Activated CD4-positive, alpha-beta memory T cell treated with anti-CD3 and anti-CD28 coated beads for 36 hours (primary cell): ENCODE measurements around the gene HTR4. TPM values are rescaled to one million over a fixed set of nuclear protein-coding genes. Genes with fewer than 3 reads are reported as not detected.

Experiments used
- CTCF ChIA-PET: fragments of 350-600 bp; sonication (Branson Sonifier 250); formaldehyde crosslinking; loops from one replicate; lab custom pipeline; 2021; ENCODE audit warnings: antibody characterized with exemption, inconsistent platforms; lab: Charles Lee
- POLR2A ChIA-PET: fragments of 350-600 bp; sonication (Branson Sonifier 250); formaldehyde crosslinking; loops from one replicate; lab custom pipeline; 2021; ENCODE audit warnings: antibody characterized with exemption; lab: Charles Lee
- DNase-seq: peaks from one replicate; pipeline ENCODE4 v3.0.0-alpha.2; 2020
- H3K27ac Mint-ChIP-seq: one replicate; pipeline ENCODE4 v1.8.0; 2021; ENCODE audit warnings: mixed read lengths
- H3K27me3 Mint-ChIP-seq: one replicate; pipeline ENCODE4 v1.8.0; 2021; ENCODE audit warnings: mixed read lengths
- H3K36me3 Mint-ChIP-seq: one replicate; pipeline ENCODE4 v1.8.0; 2021; ENCODE audit warnings: mixed read lengths
- H3K4me1 Mint-ChIP-seq: one replicate; pipeline ENCODE4 v1.8.0; 2021; ENCODE audit warnings: low read depth, mixed read lengths
- H3K4me3 Mint-ChIP-seq: one replicate; pipeline ENCODE4 v1.8.0; 2021; ENCODE audit warnings: mild to moderate bottlenecking, mixed read lengths
- H3K9me3 Mint-ChIP-seq: one replicate; pipeline ENCODE4 v1.8.0; 2021; ENCODE audit warnings: mixed read lengths
- intact Hi-C: fragments of 100-400 bp; cut with micrococcal nuclease; formaldehyde crosslinking; loops from one replicate; pipeline ENCODE4 v1.15.1; 2023
- total RNA-seq, 2 experiments: library from RNA; stranded (reverse); gene quantifications; one replicate each; pipeline ENCODE4 v1.2.3, GENCODE V29; 2021

HTR4 gene
- total RNA-seq: not detected

GRCh38 chr5:148653836-148654781, at the start of gene HTR4:
Gene HTR4 (minus strand): TSS chr5:148654527. CDS start chr5:148637014, 17,513 bp downstream.
- ChIA-PET POLR2A (no interaction called here), CTCF (no interaction called here)
- H3K9me3 Mint-ChIP-seq: no peaks in the 10 kb centered on the region
- H3K36me3 Mint-ChIP-seq: no peaks in the 10 kb centered on the region
- peaks cover 40% of the 10 kb centered on the region for H3K27me3 Mint-ChIP-seq
- no peak within 1 kb of the TSS for H3K4me3 Mint-ChIP-seq
- intact Hi-C loops: no loop called here
- no peak for DNase-seq
- H3K27ac Mint-ChIP-seq: no peak within 1 kb of the TSS
- no peaks in the 10 kb centered on the region for H3K4me1 Mint-ChIP-seq

- intact Hi-C loops: no loop called here
- Mint-ChIP-seq H3K4me3 (no peak overlapping the region), H3K4me1 (no peaks in the 10 kb centered on the region), H3K27me3 (peaks cover 27% of the 10 kb centered on the region), H3K9me3 (peaks cover 12% of the 10 kb centered on the region), H3K36me3 (no peaks in the 10 kb centered on the region), H3K27ac (no peak overlapping the region)
- CTCF ChIA-PET: interaction anchor here (1.1 to 1.5 kb wide), 3 partner anchors 15 to 31 kb away, joined by 3 to 5 read pairs (median 3); no protein-coding TSS in a partner anchor
- POLR2A ChIA-PET: no interaction called here
- no peak for DNase-seq
These were observed 47.8 kb upstream of the HTR4 start for GRCh38 chr5:148702019-148702596.

GRCh38 chr5:148699028-148699427, 44.7 kb upstream of the HTR4 start:
- intact Hi-C loops: no loop called here
- POLR2A ChIA-PET: no interaction called here
- Mint-ChIP-seq H3K27me3 (peaks cover 21% of the 10 kb centered on the region), H3K27ac (no peak overlapping the region), H3K4me3 (no peak overlapping the region), H3K9me3 (peaks cover 12% of the 10 kb centered on the region), H3K4me1 (no peaks in the 10 kb centered on the region), H3K36me3 (no peaks in the 10 kb centered on the region)
- no peak for DNase-seq
- CTCF ChIA-PET: no interaction called here

GRCh38 chr5:148697809-148698196, 43.5 kb upstream of the HTR4 start:
- ChIA-PET POLR2A (no interaction called here), CTCF (interaction anchor here (1.5 kb wide), 1 partner anchor 33 kb away, joined by 7 read pairs; no protein-coding TSS in a partner anchor)
- Mint-ChIP-seq H3K4me1 (no peaks in the 10 kb centered on the region), H3K9me3 (peaks cover 8% of the 10 kb centered on the region), H3K27me3 (peaks cover 17% of the 10 kb centered on the region), H3K27ac (no peak overlapping the region), H3K36me3 (no peaks in the 10 kb centered on the region), H3K4me3 (no peak overlapping the region)
- intact Hi-C loops: no loop called here
- DNase-seq: no peak

- Mint-ChIP-seq H3K4me1 (no peaks in the 10 kb centered on the region), H3K27me3 (peaks cover 17% of the 10 kb centered on the region), H3K9me3 (peaks cover 7% of the 10 kb centered on the region), H3K4me3 (no peak overlapping the region), H3K36me3 (no peaks in the 10 kb centered on the region), H3K27ac (no peak overlapping the region)
- intact Hi-C loops: no loop called here
- CTCF ChIA-PET: interaction anchor here (1.5 kb wide), 1 partner anchor 34 kb away, joined by 7 read pairs; no protein-coding TSS in a partner anchor
- DNase-seq: no peak
- POLR2A ChIA-PET: no interaction called here
These were observed 43.0 kb upstream of the HTR4 start for GRCh38 chr5:148697180-148697808.

- Mint-ChIP-seq H3K36me3 (no peaks in the 10 kb centered on the region), H3K9me3 (peaks cover under 1% of the 10 kb centered on the region), H3K4me3 (no peak overlapping the region), H3K27me3 (peaks cover 15% of the 10 kb centered on the region), H3K27ac (no peak overlapping the region), H3K4me1 (no peaks in the 10 kb centered on the region)
- DNase-seq: no peak
- intact Hi-C loops: no loop called here
- CTCF ChIA-PET: no interaction called here
- POLR2A ChIA-PET: no interaction called here
These were observed 42.1 kb upstream of the HTR4 start for GRCh38 chr5:148696187-148697036.

- no peak for DNase-seq
- CTCF ChIA-PET: no interaction called here
These were observed 36.6 kb upstream of the HTR4 start for GRCh38 chr5:148690945-148691344.

GRCh38 chr5:148688787-148689186, 34.5 kb upstream of the HTR4 start:
- intact Hi-C loops: no loop called here
- CTCF ChIA-PET: no interaction called here

More at GRCh38 chr5:148690945-148691344, 36.6 kb upstream of the HTR4 start:
- Mint-ChIP-seq H3K27me3 (peaks cover 13% of the 10 kb centered on the region), H3K4me1 (no peaks in the 10 kb centered on the region), H3K27ac (no peak overlapping the region), H3K36me3 (no peaks in the 10 kb centered on the region), H3K9me3 (peaks cover 17% of the 10 kb centered on the region), H3K4me3 (no peak overlapping the region)
- POLR2A ChIA-PET: no interaction called here
- intact Hi-C loops: no loop called here

GRCh38 chr5:148687871-148688270, 33.5 kb upstream of the HTR4 start:
- no peak overlapping the region for H3K4me3 Mint-ChIP-seq
- intact Hi-C loops: no loop called here
- no peak overlapping the region for H3K27ac Mint-ChIP-seq
- peaks cover 15% of the 10 kb centered on the region for H3K27me3 Mint-ChIP-seq
- ChIA-PET POLR2A (no interaction called here), CTCF (interaction anchor here (1.5 kb wide), 1 partner anchor 14 kb away, joined by 5 read pairs; no protein-coding TSS in a partner anchor)
- H3K4me1 Mint-ChIP-seq: no peaks in the 10 kb centered on the region
- no peaks in the 10 kb centered on the region for H3K36me3 Mint-ChIP-seq
- no peak for DNase-seq
- peaks cover 17% of the 10 kb centered on the region for H3K9me3 Mint-ChIP-seq

More at GRCh38 chr5:148688787-148689186, 34.5 kb upstream of the HTR4 start:
- POLR2A ChIA-PET: no interaction called here
- H3K4me1 Mint-ChIP-seq: no peaks in the 10 kb centered on the region
- H3K27ac Mint-ChIP-seq: no peak overlapping the region
- no peaks in the 10 kb centered on the region for H3K36me3 Mint-ChIP-seq
- no peak for DNase-seq
- no peak overlapping the region for H3K4me3 Mint-ChIP-seq
- peaks cover 17% of the 10 kb centered on the region for H3K9me3 Mint-ChIP-seq
- H3K27me3 Mint-ChIP-seq: peaks cover 11% of the 10 kb centered on the region

GRCh38 chr5:148687427-148687826, 33.1 kb upstream of the HTR4 start:
- Mint-ChIP-seq H3K27me3 (peaks cover 17% of the 10 kb centered on the region), H3K27ac (no peak overlapping the region), H3K36me3 (no peaks in the 10 kb centered on the region), H3K4me1 (no peaks in the 10 kb centered on the region), H3K9me3 (peaks cover 17% of the 10 kb centered on the region), H3K4me3 (no peak overlapping the region)
- POLR2A ChIA-PET: no interaction called here
- peak; percentile 9 for DNase-seq
- intact Hi-C loops: no loop called here
- CTCF ChIA-PET: interaction anchor here (0.7 to 1.5 kb wide), 2 partner anchors 14 to 241 kb away, joined by 4 to 5 read pairs; no protein-coding TSS in a partner anchor

- no peak for DNase-seq
- H3K36me3 Mint-ChIP-seq: no peaks in the 10 kb centered on the region
- H3K9me3 Mint-ChIP-seq: peaks cover 17% of the 10 kb centered on the region
- intact Hi-C loops: no loop called here
- H3K4me1 Mint-ChIP-seq: no peaks in the 10 kb centered on the region
- ChIA-PET CTCF (interaction anchor here (1.5 kb wide), 1 partner anchor 15 kb away, joined by 5 read pairs; no protein-coding TSS in a partner anchor), POLR2A (no interaction called here)
- no peak overlapping the region for H3K4me3 Mint-ChIP-seq
- no peak overlapping the region for H3K27ac Mint-ChIP-seq
- H3K27me3 Mint-ChIP-seq: peaks cover 18% of the 10 kb centered on the region
These were observed 32.3 kb upstream of the HTR4 start for GRCh38 chr5:148686660-148687059.
